ENCODE results near the gene WDR4.

- TF ChIP-seq CTCF (conservative IDR thresholded peaks at IDR 0.05; ENCODE audit: low read depth, low read length): no peak
- no peak for TF ChIP-seq EZH2 (IDR thresholded peaks at IDR 0.05; ENCODE audit: borderline replicate concordance, low read depth, low read length, poor library complexity, severe bottlenecking)
Measured at GRCh38 chr21:42835611-42836401, 43.5 kb downstream of the WDR4 start.
